SK-N-SH (cell line): ENCODE measurements around the gene LRMDA. TPM values are rescaled to one million over a fixed set of nuclear protein-coding genes. Genes with fewer than 3 reads are reported as not detected.

Experiments
- CTCF ChIA-PET: fragments of 300-600, 350-600 bp; formaldehyde crosslinking; extraction: SDS; loops from one replicate; lab custom pipeline; 2021; lab: Yijun Ruan, JAX
- POLR2A ChIA-PET: fragments of 350-600 bp; sonication (Branson Sonifier 250); formaldehyde crosslinking; extraction: SDS; loops from one replicate; lab custom pipeline; 2020; ENCODE audit warnings: antibody characterized with exemption, inconsistent platforms; lab: Yijun Ruan, JAX
- DNase-seq: peaks from one replicate; pipeline ENCODE4 v3.0.0; 2012
- H2AFZ ChIP-seq: fragments of 200-600 bp; sonication (generic); 2 replicates; pipeline ENCODE4 v1.8.1; 2016; ENCODE audit warnings: antibody characterized with exemption, mild to moderate bottlenecking, low read depth
- H3F3A ChIP-seq: fragments of 200-600 bp; sonication (generic); replicated peaks from 2 replicates; pipeline ENCODE3; 2016; ENCODE audit warnings: antibody characterized with exemption, mild to moderate bottlenecking; ENCODE audit not compliant: insufficient read depth
- H3K27ac ChIP-seq, 2 experiments: fragments of 200-500 bp in 1 of 2; fragments of 200-600 bp in 1 of 2; sonication (Bioruptor generic) in 1 of 2; sonication (generic), shearing (Covaris generic) in 1 of 2; 2 replicates each; pipeline versions ENCODE4 v1.5.1 to v1.6.1; 2014 to 2016; ENCODE audit warnings: low read depth in 2 of 2, inconsistent platforms in 1 of 2, low read length in 1 of 2, mild to moderate bottlenecking in 1 of 2, mixed read lengths in 1 of 2
- H3K27me3 ChIP-seq: fragments of 200-600 bp; sonication (generic), shearing (Covaris generic); 2 replicates; pipeline ENCODE4 v1.6.1; 2016; ENCODE audit warnings: mixed run types; ENCODE audit not compliant: insufficient read depth
- H3K36me3 ChIP-seq, 2 experiments: fragments of 200-500 bp in 1 of 2; fragments of 200-600 bp in 1 of 2; sonication (Bioruptor generic) in 1 of 2; sonication (generic) in 1 of 2; replicated peaks in 1 of 2; 2 replicates each; pipeline versions ENCODE3 to v1.5.1; 2014 to 2016; ENCODE audit warnings: low read length in 1 of 2, mild to moderate bottlenecking in 1 of 2; ENCODE audit not compliant: insufficient read depth in 2 of 2, control insufficient read depth in 1 of 2
- H3K4me1 ChIP-seq, 2 experiments: fragments of 200-500 bp in 1 of 2; fragments of 200-600 bp in 1 of 2; sonication (Bioruptor generic) in 1 of 2; sonication (generic), shearing (Covaris generic) in 1 of 2; 2 replicates each; pipeline versions ENCODE4 v1.5.1 to v1.6.1; 2014 to 2016; ENCODE audit warnings: low read depth in 1 of 2, low read length in 1 of 2, mixed run types in 1 of 2; ENCODE audit not compliant: insufficient read depth in 2 of 2, control insufficient read depth in 1 of 2
- H3K4me2 ChIP-seq: fragments of 200-600 bp; sonication (generic), shearing (Covaris generic); 2 replicates; pipeline ENCODE4 v1.6.1; 2017; ENCODE audit warnings: mixed run types
- H3K4me3 ChIP-seq, 2 experiments: fragments of 200-500 bp in 1 of 2; fragments of 200-600 bp in 1 of 2; sonication (Bioruptor generic) in 1 of 2; sonication (generic), shearing (Covaris generic) in 1 of 2; 2 replicates each; pipeline versions ENCODE4 v1.5.1 to v1.8.1; 2014 to 2016; ENCODE audit warnings: low read depth in 2 of 2, inconsistent platforms in 1 of 2, low read length in 1 of 2, mild to moderate bottlenecking in 1 of 2, mixed read lengths in 1 of 2, moderate library complexity in 1 of 2
- H3K79me2 ChIP-seq: fragments of 200-600 bp; sonication (generic); 2 replicates; pipeline ENCODE4 v1.8.1; 2017; ENCODE audit warnings: mild to moderate bottlenecking; ENCODE audit not compliant: insufficient read depth
- H3K9ac ChIP-seq: fragments of 200-600 bp; sonication (generic); 2 replicates; pipeline ENCODE4 v1.6.1; 2017; ENCODE audit warnings: mixed run types
- H3K9me2 ChIP-seq: fragments of 200-600 bp; sonication (generic); 2 replicates; pipeline ENCODE4 v1.6.1; 2017; ENCODE audit warnings: mixed run types
- H3K9me3 ChIP-seq: fragments of 200-600 bp; sonication (generic); 2 replicates; pipeline ENCODE4 v1.6.1; 2017; ENCODE audit warnings: mixed run types, mild to moderate bottlenecking, moderate library complexity
- H4K20me1 ChIP-seq: fragments of 200-600 bp; sonication (generic); 2 replicates; pipeline ENCODE4 v1.6.1; 2017; ENCODE audit warnings: mild to moderate bottlenecking, mixed run types; ENCODE audit not compliant: insufficient read depth
- ELF1 ChIP-seq: IDR thresholded peaks from 2 replicates; pipeline ENCODE4 v1.4.0; 2012
- EP300 ChIP-seq, 2 experiments: IDR thresholded peaks; 2 replicates each; pipeline versions ENCODE4 v1.4.0 to v1.6.1; 2012; ENCODE audit warnings: borderline replicate concordance in 1 of 2, low read depth in 1 of 2, low read length in 1 of 2
- EZH2phosphoT487 ChIP-seq: fragments of 200-600 bp; sonication (generic); IDR thresholded peaks from 2 replicates; pipeline ENCODE4 v1.6.1; 2017; ENCODE audit warnings: low read depth, mixed run types, mild to moderate bottlenecking, antibody characterized with exemption, moderate library complexity, borderline replicate concordance
- GATA2 ChIP-seq: sonication (generic); formaldehyde crosslinking; IDR thresholded peaks from 2 replicates; pipeline ENCODE4 v1.5.0; 2020; ENCODE audit warnings: mild to moderate bottlenecking, missing genetic modification reagents
- MXI1 ChIP-seq: IDR thresholded peaks from 2 replicates; pipeline ENCODE4 v1.6.1; 2012; ENCODE audit warnings: mild to moderate bottlenecking, low read depth, low read length, improper control_type of control experiment
- NRF1 ChIP-seq: IDR thresholded peaks from 2 replicates; pipeline ENCODE4 v1.6.1; 2012; ENCODE audit warnings: low read depth, mild to moderate bottlenecking, low read length
- POLR2AphosphoS5 ChIP-seq: IDR thresholded peaks from 2 replicates; pipeline ENCODE4 v1.6.1; 2012; ENCODE audit warnings: low read depth, low read length
- RCOR1 ChIP-seq: fragments of 150-350 bp; IDR thresholded peaks from 2 replicates; pipeline ENCODE4 v1.6.1; 2017; ENCODE audit warnings: antibody characterized with exemption, low read length
- RFX5 ChIP-seq: IDR thresholded peaks from 2 replicates; pipeline ENCODE4 v1.6.1; 2012; ENCODE audit warnings: mild to moderate bottlenecking, improper control_type of control experiment, low read length
- SIN3A ChIP-seq: IDR thresholded peaks from 2 replicates; pipeline ENCODE4 v1.6.1; 2012; ENCODE audit warnings: low read depth, mild to moderate bottlenecking, low read length, moderate library complexity, borderline replicate concordance
- TAF1 ChIP-seq: IDR thresholded peaks from 2 replicates; pipeline ENCODE4 v1.6.1; 2012; ENCODE audit warnings: low read depth, mild to moderate bottlenecking, low read length, moderate library complexity, borderline replicate concordance
- TCF12 ChIP-seq: IDR thresholded peaks from 2 replicates; pipeline ENCODE4 v1.4.0; 2012
- YY1 ChIP-seq: IDR thresholded peaks from 2 replicates; pipeline ENCODE4 v1.4.0; 2012; ENCODE audit warnings: low read depth, mild to moderate bottlenecking
- ZBTB33 ChIP-seq: IDR thresholded peaks from 2 replicates; pipeline ENCODE4 v1.4.0; 2012; ENCODE audit warnings: low read depth, borderline replicate concordance
- WGBS: methylation state at CpG from one replicate; pipeline ENCODE4 v1.1.6; 2017; ENCODE audit warnings: low lambda C conversion rate; 5-methylcytosine and 5-hydroxymethylcytosine counted together
- polyA plus RNA-seq, 3 experiments: library from polyadenylated mRNA; depleted of rRNA; stranded (reverse); fragments of >200 nt; gene quantifications; 2 replicates each; pipeline ENCODE4 v1.2.3, GENCODE V29; 2012

Gene LRMDA
- polyA plus RNA-seq, 1 of the 3 experiments (the other 2 are of a cell fraction) = 0.95 TPM

DNA sequence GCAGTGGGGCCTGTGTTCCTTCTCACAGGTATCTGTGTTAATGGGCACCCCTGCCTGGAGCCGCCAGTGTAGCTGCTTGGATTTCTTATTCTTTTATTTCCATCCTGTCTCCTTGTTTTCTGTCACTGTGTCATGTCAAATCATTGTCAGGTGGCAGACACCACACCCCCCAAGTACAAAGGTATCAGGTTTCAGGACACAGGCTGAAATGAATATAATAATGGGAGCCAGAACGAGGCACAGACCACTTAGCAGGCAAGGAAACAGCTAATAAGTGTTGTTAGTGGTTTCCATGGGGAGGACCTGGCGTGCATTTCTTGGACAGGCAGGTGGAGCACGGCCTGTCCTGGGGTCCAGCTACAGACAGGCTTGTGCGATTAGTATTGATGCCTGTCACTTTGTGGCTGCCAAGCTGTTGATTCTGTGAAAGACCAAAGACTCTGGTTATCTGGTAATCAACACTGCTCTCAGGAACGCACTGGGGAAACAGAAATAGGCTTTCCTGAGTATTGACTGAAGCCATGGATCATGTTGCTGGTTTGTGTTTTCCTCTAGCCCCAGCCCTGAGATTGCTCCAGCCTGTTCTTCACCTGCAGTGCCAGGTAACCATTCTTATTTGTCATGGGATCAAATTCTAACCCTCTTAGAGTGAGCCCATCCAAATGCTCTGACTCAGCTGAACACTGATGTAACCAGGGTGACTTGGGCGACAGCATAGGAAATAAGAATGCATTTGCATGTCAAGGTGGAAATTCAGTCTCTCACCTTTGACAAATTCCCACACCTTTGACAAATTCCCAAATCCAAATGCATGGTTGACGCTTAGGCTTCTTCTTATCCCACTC is 1002.0 kb downstream of the LRMDA start (continued):
- TF ChIP-seq RFX5 (no peak), EP300 (IDR thresholded peaks at IDR 0.05; ENCODE audit: borderline replicate concordance in 1 of 2, low read depth in 1 of 2, low read length in 1 of 2) (peak in 1 of 2 experiments; percentile 52; a peak in 2 of 4 replicates)
- TF ChIP-seq, all 33 proteins: peak for 6

DNA sequence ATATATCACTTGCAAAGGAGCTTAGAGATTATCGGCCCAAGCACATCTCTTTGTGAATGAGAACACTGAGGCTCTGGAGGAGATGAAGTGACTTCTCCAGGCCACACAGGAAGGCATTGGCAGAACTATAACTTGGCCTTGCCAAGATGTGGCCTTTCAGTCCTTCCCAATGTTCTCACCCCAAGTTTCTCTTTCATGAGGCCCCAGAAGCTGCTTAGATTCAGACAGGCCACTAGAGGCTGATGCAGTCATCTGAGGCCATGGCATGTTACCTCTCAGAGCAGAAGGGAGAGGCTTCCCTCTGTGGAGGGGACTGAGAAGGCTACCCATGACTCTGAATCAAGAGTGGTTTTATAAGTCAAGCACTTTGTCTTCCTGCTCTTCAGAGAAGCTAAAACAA is 1003.7 kb downstream of the LRMDA start:
- Histone ChIP-seq H3F3A (peaks cover 8% of the 10 kb centered on the region), H3K4me2 (no peak overlapping the region), H3K4me1 (peaks cover 23 to 30% of the 10 kb centered on the region in 2 experiments), H3K4me3 (no peak overlapping the region)
- DNase-seq = no peak
- CTCF ChIA-PET = interaction anchor here (1.2 kb wide), 1 partner anchor 8 kb away, joined by 3 read pairs; no protein-coding TSS in a partner anchor
- WGBS = 100% methylated on average over 1 of the region's 1 CpG
- no peak for TF ChIP-seq MXI1
- no peak for TF ChIP-seq ELF1
- no peak for TF ChIP-seq RCOR1
- no peak for TF ChIP-seq GATA2
- no peak for TF ChIP-seq NRF1
- no peak for TF ChIP-seq EZH2phosphoT487
- no peak for TF ChIP-seq YY1
- TF ChIP-seq TAF1 = no peak
- no peak for TF ChIP-seq EP300 (IDR thresholded peaks at IDR 0.05; ENCODE audit: borderline replicate concordance in 1 of 2, low read depth in 1 of 2, low read length in 1 of 2)
- TF ChIP-seq SIN3A = no peak
- TF ChIP-seq TCF12 = no peak
- TF ChIP-seq POLR2AphosphoS5 = no peak
- no peak for TF ChIP-seq ZBTB33
- TF ChIP-seq, all 33 proteins: peak for 0
- Histone ChIP-seq H3K9me2 (no peaks in the 10 kb centered on the region), H3K9ac (no peak overlapping the region), H2AFZ (no peak overlapping the region), H3K79me2 (no peaks in the 10 kb centered on the region), H3K9me3 (no peaks in the 10 kb centered on the region), H4K20me1 (no peaks in the 10 kb centered on the region), H3K36me3 (no peaks in the 10 kb centered on the region), H3K27ac (no peak overlapping the region), H3K27me3 (no peaks in the 10 kb centered on the region)
- POLR2A ChIA-PET = no interaction called here
